Cardiac fibroblast (primary cell): ENCODE results near the gene PSMG4.
A peak's percentile ranks its signal among the peaks of the same experiment; 100 is the strongest.

Experiments
- DNase-seq, 2 donors: peaks; one replicate each; pipeline versions ENCODE4 v3.0.0 to v3.0.0-alpha.2; 2010; ENCODE audit warnings: low read depth in 2 of 2
- H3K4me3 ChIP-seq, 2 donors: replicated peaks in 1 of 2; 1 replicate in 1 of 2; 2 replicates in 1 of 2; pipeline ENCODE4 v1.5.1; 2011; ENCODE audit warnings: low read depth in 2 of 2, low read length in 2 of 2, mild to moderate bottlenecking in 2 of 2, moderate library complexity in 1 of 2
- TF ChIP-seq, protein P1 (sequence below): IDR thresholded peaks from one replicate; pipeline ENCODE4 v1.5.1; 2011; ENCODE audit warnings: low read depth, mild to moderate bottlenecking, low read length, inconsistent platforms

Gene PSMG4

GRCh38 chr6:3214898-3215297 lies 43.8 kb upstream of the PSMG4 start:
- peak; percentile 52 to 61 for DNase-seq
- TF ChIP-seq, protein P1, sequence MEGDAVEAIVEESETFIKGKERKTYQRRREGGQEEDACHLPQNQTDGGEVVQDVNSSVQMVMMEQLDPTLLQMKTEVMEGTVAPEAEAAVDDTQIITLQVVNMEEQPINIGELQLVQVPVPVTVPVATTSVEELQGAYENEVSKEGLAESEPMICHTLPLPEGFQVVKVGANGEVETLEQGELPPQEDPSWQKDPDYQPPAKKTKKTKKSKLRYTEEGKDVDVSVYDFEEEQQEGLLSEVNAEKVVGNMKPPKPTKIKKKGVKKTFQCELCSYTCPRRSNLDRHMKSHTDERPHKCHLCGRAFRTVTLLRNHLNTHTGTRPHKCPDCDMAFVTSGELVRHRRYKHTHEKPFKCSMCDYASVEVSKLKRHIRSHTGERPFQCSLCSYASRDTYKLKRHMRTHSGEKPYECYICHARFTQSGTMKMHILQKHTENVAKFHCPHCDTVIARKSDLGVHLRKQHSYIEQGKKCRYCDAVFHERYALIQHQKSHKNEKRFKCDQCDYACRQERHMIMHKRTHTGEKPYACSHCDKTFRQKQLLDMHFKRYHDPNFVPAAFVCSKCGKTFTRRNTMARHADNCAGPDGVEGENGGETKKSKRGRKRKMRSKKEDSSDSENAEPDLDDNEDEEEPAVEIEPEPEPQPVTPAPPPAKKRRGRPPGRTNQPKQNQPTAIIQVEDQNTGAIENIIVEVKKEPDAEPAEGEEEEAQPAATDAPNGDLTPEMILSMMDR: no peak
- H3K4me3 ChIP-seq: no peak overlapping the region

GRCh38 chr6:3217286-3217685 lies 41.5 kb upstream of the PSMG4 start:
- TF ChIP-seq, protein P1: no peak
- H3K4me3 ChIP-seq: no peak overlapping the region

GRCh38 chr6:3218266-3218665 lies 40.5 kb upstream of the PSMG4 start:
- DNase-seq: no peak
- TF ChIP-seq, protein P1: no peak

More at GRCh38 chr6:3217286-3217685, 41.5 kb upstream of the PSMG4 start:
- DNase-seq: no peak

GRCh38 chr6:3220366-3220765 lies 38.4 kb upstream of the PSMG4 start:
- DNase-seq: no peak
- H3K4me3 ChIP-seq: no peak overlapping the region
- TF ChIP-seq, protein P1: no peak

More at GRCh38 chr6:3218266-3218665, 40.5 kb upstream of the PSMG4 start:
- no peak overlapping the region for H3K4me3 ChIP-seq

- no peak for DNase-seq
- no peak overlapping the region for H3K4me3 ChIP-seq
- TF ChIP-seq, protein P1: no peak
Measured at GRCh38 chr6:3221578-3221977, 37.2 kb upstream of the PSMG4 start.

GRCh38 chr6:3222506-3223038 lies 36.2 kb upstream of the PSMG4 start:
- no peak for DNase-seq
- TF ChIP-seq, protein P1: no peak
- H3K4me3 ChIP-seq: no peak overlapping the region

DNA sequence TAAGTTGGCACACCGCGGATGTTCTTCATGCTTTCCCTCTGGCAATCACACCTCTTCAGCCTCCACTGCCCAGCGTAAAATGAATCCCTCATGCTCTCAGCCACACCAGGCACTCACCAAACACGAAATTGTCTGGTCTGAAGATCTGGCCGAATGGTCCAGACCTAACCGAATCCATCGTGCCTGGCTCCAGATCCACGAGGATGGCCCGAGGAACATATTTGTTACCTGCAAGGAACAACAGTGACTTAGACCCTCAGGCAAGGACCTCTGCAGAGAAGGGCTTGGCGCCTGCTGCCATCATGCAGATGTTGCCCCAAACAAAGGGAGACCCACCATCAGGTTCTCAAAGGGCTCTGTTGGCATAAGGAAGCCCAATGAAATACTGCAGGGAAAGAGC lies 32.7 kb upstream of the PSMG4 start:
- TF ChIP-seq, protein P1: no peak
- no peak for DNase-seq
- no peak overlapping the region for H3K4me3 ChIP-seq
